CD4-positive, alpha-beta T cell treated with Interleukin-10 for 1 hour (primary cell): ENCODE measurements around the gene PRELP.
"Not testable (repeated sequence)": the region's sequence is repeated elsewhere in the genome, so short reads cannot be mapped to it uniquely, and the experiment has no call there.

Source experiments
- DNase-seq: peaks from one replicate; pipeline ENCODE4 v3.0.0-alpha.2; 2020

The PRELP gene

DNA sequence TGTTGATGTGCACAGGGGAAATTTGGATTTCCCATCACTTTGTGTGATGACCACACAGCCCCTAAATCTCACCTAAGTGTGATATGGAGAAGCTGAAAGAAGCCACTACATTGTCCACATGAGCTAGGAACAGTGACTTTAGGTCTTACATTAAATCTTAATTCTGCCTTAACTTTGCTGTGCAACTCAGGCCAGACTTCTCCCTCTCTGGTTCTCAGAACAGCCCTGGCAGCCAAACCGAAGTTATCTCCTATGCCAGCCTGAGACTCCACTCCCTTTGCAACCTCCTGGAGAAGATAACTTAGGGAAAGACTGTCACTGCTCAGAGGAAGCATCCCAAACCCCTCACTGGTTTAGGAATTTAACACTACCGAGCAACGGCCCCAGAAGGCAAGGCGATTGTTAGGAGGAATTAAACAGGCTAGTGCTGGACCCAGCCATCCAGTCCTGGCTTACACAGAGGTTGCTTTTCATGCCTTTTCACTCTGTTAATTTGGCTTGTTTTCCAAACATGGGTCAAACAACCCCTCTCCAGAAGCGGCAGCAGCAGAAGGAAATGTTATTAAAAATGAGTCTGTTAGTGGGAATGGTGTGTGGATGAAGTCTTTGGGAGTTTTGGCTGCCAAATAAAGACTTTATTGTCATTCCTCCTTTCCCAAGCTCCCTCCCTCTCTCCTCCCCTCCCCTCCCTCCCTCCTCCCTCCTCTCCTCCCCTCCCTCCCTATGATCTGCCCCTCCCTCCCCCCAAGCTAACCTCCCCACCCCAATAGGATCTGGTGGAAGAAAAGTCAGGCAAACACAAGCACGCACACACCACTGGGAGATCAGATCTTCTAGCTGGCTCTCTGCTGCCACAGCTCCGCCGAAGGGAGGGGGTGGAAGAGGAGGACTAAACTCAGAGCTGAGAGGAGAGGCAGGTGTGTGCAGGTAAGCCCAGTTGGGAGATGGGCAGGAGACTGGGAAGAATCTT lies at the start of gene PRELP:
Gene PRELP (plus strand): TSS at position 795 of the 970 bp plus-strand sequence. CDS start 7,379 bp downstream, outside the sequence.
- no peak for DNase-seq

DNA sequence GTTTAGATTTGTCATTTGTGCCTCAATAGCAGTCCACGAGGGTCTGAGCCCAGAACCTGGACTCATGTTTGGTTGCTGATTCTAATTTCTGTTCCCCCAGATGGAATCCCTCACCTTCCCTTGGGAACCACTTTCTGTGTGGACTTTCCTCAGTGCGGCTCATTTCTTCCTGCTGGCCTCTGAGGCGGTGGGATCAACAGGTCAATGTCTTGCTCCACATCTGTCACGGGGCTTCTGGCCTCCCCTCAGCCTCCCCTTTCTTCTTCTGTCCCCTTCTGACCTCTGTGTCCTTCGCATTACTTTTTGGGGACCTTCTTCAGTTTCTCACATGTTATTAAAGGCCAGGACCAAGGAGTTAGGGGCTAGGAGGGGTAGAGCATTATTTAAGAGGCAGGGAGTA lies 49.2 kb upstream of the PRELP start:
- no peak for DNase-seq

DNA sequence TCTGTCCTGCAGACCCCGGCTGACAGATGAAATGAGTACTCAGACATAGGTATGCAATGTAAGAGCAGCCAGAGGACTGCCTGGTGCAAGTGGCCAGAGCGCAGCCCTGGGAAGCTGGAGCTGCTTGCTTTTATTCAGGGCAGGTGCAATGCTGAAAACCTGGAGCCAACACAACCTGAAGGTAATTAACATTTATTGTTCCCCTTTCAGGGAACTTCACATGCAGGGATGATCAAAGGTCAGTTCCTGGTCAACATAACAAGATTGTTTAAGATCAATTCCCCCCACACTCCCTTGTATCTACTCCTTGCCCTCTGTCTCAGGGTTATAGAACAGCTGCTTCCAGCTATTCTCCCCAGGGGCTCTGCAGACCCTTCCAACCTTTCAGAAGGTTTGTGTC lies 48.7 kb upstream of the PRELP start:
- no peak for DNase-seq

DNA sequence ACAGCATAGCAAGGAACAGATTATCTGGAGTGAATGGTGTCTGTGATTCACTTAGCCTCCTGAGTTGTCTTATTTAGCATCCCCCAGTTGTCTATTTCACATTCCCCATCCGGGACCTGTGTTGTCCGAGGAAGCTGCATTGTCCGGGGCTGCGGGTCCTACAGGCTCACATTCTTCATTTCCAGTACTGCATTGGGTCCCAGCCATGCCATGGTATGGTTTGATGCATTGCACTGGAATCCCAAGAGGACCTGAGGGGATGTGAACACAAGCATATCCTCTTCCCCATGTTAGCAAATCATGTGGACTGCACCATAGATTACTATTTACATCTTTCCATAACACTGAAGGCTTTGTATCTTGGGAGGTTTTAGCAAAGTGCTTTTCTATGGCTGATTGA lies 48.2 kb upstream of the PRELP start:
- no peak for DNase-seq

DNA sequence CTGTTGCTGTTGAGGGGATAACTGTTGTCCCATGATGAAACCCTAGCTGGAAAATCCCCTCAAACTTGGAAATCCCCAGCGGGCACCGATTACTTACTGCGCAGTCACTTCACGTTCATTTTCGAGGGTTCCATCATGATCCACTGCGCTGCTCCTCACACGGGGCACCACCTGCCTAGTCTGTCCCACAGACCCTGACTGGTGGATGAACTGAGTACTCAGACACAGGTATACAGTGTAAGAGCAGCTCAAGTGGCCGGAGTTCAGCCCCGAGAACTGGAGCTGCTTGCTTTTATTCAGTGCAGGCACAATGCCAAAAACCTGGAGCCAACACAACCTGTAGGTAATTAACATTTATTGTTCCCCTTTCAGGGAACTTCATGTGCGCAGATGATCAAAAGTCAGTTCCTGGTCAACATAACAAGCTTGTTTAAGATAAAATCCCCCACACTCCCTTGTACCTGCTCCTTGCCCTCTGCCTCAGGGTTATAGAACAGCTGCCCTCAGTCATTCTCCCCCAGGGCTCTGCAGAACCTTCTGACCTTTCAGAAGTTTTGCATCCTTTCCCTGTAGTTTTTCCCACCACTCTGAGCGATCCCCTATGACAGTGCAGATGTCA lies 46.5 kb upstream of the PRELP start:
- DNase-seq, result no peak

DNA sequence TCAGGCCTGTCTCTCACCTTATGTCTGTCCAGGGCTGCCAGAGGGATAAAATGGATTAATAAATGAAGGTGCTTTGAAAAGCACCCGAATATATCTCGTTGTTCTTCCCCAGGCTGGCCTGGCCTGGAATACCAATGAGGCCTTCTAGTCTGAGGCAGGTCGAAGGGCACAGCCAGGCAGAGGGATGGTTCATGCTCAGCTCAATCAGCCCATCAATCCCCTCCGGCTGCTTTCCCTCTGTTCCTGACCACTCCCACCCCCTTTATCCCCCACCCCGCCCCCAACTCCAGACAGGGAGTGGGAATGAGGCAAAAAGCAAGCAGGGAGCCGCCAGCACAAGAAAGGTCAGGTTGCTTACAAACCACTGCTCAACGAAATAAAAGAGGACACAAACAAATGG lies 40.0 kb upstream of the PRELP start:
- no peak for DNase-seq

DNA sequence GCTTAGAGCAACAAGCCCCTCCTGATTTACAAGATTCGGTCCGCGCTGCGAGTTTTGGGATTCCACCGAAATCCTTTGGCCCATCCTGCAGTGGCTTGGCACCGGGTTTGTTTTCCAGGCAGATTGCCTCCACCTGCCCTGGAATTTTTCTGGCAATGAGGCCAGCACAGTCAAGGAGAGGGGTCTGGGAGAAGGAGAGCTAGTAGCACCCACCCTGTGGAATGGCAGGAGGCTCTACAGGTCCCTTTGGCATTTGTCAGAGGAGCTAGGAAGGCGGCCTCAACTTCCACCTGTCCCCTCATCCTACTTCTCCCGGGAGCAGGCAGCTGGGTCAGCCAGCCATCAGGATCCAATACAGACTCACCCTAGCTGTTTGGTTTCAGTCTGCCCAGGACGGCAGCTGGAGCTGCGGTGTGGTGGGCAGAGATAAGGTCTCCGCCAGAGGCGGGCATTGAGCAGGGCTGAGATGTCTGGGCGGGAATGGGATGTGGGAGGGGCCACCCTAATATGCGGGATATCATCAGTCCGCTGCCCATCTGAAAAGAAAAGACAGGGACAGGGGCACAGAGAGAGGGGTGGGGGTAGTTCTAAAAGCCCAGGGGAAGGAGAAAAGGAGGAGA lies 37.8 kb upstream of the PRELP start:
- DNase-seq, result no peak

DNA sequence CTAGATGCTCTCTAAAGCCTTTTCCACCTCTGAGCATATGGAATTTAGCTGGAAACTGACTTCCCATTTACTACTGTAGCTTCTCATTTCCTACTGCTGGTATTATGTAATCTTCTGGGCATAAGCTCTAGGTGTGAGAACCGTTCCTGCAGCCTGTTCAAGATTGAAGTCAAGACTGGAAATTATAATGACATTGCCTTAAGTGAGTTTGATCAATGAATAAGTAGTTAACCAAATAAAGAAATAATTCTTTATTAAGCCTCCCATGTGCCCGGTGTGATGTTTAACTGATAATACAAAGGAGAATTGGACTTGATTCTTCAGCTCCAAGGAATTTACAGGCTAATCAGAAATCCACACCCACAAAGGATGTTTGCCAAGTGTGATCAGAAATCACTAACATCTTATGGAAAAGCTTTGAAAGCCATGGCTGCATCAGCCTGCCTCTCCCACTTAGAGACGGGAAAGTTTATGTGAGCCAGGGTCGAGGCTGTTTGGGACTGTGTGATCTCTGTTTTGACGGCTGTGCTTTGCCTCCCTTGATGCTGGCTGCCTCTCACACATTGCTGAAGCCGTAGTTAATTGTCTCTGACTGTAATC lies 36.4 kb upstream of the PRELP start:
- no peak for DNase-seq

DNA sequence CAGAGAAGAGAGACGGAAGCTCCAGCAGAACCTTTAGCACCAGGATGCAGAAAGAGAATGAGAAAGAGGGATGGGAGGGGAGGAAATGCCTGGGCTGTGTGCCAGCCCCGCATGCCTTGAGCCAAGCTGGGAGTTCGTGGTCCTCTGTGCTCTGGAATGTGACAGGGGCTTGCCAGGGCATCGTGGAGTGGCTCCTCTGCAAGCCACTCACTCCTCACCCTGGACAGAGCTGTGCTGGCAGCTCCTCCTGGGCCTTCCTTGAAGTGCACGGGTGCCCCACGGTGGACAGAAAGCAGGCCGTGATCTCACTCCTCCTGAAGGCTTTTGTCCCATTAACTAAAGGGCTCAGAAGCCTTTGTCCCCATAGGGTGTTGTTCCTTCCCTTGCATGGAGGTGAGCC lies 34.8 kb upstream of the PRELP start:
- peak; percentile 5 for DNase-seq

DNA sequence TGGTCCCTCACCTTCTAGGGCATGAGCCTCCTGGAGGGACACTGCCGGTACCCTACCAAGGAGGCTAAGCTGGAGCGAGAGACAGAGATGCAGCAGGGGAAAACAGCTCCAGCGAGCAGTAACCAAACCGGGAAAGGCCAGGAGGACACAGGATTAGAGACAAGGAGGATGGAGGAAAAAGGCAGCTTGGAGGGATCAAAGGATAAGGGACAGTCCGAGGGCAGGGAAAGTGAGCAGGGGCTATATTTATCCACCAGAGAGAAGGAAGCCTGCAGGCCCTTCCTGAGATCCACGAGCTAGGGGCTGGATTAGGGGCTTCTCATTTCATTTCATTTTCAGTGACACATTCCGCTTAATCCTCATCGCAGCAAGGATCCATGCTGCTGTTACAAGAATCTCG lies 33.8 kb upstream of the PRELP start:
- no peak for DNase-seq

DNA sequence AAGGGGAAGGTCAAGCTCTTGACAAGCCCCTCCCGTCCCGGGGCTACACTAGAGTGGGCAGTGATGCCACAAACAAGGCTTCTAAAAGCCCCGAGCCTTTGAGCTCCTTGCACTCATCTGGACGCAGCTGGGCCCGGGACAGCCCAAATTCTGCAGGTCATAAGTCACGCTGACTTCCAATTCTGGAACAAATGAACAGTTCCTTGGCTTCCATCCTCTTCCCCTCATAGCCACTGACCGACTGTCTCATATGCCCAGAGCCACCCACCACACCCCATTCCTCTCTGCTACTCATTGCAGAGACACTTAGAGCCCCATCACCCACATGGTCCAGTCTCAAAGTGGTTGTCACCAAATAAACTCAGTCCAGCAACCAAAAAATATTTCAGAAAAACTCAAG lies 32.8 kb upstream of the PRELP start:
- no peak for DNase-seq

DNA sequence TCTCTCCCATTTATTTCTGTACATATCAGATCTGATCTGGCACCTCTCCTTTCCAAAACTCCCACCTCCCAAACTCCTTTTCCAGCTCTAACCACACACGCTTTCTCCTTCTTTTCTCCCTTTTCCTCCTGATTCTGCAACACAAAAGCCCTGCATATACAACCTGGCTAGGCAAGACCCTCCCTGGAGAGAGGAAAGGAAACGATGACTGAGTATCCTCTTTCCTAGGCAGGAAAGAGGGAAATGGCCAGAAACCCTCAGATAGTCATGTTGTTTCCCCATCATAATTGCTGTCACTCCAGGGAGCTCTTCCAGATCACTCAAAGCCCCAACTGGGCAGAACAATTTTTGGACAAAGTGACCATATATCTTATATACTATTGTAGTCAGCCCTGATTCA lies 32.3 kb upstream of the PRELP start:
- DNase-seq, result no peak

DNA sequence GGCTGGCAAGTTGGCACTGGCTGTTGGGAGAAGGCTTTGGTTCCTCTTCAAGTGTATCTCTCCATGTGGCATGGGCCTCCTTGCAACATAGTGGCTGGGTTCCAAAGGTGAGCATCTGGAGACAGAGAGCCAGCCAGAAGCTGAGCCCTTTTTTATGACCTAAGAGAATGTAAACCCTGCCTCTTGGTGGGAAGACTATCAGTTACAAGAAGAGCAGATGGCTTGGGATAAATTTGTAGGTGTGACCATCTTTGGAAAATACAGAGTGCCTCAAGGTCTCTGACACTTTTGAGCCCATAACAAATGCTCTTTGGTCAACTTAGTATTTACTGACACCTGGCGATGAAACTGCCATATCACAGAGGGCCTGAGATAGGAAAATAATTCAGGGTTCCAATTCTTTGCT lies 31.4 kb upstream of the PRELP start:
- no peak for DNase-seq

DNA sequence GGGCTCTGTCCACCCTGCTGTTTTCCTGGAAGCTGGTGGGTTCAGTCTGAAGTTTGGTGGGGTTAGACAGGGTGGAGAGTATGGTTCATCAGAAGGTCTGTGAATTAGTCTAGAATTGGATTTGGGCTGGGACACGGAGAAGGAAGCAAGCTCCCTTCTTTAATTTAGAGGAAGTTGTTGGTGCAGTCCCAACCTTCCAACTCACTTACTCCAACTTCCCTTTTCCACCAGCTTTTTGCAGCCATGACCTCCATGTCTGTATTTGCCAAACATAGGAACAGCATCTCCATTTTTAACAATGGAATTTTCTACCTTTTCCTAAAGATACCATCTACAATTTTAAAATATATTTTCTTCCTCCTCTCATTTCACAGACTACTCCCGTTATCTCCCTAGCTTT lies 28.5 kb upstream of the PRELP start:
- no peak for DNase-seq

DNA sequence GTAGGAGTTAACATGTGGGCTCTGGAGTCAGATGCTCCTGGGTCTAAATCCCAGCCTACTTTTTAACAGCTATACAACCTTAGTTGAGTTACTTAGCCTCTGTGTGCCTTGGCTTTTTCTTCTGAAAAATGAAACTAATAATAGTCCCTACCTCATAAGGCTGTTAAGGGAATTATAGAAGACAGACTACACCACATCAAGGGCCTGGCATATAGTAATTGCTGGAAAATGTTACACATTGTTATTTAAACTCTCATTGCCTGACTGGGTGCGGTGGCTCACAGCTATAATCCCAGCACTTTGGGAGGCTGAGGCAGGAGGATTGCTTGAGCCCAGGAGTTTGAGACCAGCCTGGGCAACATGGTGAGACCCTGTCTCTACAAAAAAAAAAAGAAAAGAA lies 28.0 kb upstream of the PRELP start:
- not testable (repeated sequence) for DNase-seq

DNA sequence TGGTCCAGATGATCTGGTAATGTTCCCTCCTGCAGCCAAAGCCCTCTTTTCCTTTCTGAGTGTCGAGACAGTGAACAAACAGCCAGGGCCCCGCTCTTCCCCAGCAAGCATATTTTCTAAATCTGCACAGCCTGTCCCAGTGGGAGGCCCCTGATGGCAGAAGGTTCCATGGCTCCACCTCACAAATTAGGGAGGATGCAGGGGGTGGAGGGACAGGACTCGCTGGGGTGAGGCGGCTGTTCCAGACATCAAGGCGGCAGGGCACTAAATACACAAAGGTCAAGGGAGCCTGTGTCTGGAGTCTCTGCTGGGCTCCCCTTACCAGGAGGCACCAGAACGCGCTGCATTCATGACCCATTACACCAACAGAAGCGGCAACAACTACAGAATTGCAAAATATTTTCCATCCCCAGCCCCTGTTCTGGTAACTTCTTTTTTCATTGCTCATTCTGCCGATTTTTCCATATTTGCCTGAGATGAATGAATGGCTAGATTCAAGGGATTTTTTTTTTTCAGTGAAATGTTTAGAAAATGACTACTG lies 27.0 kb upstream of the PRELP start:
- DNase-seq, result no peak

DNA sequence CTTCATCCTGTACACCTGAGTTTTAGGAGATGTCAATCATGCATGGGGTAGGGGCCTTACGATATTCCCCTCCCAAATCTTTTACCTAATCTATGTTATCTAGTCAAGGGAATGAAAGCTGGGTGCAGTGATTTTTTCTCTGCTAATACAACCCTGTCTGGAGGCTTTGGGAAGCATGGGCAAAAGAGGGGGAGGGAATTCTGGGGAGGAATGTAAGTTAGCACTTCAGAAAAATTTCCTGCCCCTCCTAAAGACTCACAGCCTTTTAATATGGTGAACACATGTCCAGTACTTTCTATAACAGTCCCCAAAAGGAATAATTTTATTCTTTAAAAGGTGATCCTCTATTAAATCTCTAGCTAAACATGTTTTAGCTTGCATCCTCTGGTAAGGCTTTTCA lies 25.6 kb upstream of the PRELP start:
- DNase-seq, result no peak

DNA sequence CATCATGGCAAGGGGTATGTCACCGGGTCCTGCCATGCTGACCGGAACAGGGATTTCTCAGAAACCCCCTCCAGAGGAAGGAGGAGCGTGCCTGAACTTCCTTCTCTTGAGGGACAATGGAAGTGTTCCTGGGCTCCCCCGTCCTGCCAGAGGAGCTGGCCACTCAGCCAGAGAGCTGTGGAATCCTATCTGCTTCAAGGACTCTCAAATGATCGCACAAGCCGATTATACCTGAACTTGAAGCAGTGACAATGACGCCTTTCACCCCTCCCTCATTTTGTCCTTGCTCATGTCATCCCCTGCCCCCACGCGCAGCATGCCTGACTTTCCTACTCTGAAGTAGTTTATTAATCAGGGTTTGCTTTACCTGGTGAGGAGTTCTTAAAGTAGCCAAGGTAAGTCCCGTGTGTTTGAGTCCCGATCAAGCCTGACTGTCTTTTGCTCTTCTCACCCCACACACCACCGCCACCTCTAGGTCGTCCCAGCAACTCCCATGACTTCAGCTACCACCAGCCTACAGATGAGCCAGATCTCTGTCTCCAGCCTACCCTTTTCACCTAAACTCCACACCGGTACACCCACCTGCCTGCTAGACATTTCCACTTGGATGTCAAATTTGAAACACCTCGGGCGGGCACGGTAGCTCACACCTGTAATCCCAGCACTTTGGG lies 25.0 kb upstream of the PRELP start:
- DNase-seq, result no peak

DNA sequence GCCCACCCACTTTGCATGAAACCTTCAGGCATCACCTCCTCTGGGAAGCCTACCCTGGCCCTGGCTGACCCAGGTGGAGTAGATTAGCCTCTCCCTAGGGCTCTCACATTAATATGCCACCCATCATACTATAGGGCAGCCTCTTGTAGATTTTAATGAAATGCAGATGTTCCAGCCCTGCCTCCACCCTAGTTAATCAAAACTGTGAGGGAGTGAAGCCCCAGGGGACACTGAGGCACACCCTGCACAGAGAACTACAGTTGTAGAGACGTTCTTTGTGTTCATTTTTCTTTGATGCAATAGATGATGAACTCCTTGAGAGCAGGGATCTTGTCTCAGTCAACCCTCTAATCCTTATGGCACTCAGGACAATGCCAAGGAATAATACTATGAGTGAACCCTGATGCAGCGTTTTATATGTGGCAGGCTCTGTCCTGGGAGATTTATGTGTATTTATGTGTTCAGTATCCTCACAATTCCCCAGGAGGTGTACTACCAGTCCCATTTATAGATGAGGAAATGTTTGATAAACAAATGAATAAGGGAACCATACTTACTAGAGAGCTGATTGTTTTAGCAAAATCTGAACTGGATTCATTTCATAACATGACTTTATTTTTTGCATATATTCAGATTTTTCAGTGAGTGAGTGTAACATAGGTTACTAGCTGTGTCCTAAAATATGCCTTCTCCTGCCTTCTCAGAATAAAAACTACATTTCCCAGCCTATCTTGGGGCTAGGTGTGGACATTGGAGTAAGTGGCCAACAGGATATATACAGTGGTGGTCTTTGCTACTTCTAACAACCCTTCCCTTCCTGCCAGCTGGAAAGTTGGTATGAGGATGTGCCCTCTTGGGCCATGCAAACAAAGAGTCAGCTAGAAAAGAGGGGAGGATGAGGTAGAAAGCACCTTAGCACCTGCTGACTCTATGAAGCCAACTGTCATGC lies 23.5 kb upstream of the PRELP start:
- DNase-seq, result no peak

DNA sequence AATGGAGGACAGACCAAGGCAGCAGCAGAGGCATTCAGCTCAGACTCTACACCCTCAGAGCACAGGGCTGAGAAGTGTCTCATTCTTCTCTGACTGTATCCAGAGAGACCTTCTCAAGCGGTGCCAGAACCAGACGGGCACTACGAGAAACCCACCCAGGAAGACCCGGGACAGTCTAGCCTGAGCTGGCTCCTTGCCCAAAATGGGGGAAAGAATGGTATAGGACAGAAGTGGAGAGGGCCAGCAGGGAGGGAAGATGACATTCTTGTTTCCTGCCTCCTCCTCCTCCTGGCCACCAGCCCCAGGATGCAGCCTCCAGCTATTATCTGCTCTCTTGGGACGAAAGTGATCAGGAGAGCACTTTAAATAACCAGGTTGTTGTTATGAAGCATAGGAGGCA lies 22.6 kb upstream of the PRELP start:
- DNase-seq, result no peak

DNA sequence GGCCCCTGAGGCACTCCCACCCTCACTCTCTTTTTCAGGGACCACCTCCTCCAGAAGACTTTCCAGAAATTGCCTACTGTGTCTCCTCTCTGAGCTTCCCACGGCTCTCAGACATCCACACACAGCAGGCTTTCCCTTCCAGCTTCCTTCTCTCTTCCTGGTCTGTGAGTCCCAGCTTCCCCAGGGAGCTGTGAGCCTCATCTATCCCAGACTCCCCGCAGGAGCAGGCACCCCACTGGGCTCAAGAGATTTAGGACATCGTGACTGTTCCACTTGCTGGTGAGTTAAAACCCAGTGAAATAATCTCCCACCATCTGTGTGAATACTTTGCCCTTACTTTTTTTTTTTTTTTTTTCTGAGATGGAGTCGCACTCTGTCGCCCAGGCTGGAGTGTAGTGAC lies 22.0 kb upstream of the PRELP start:
- no peak for DNase-seq
